ENCODE measurements around the gene CACNA2D2. TPM values are rescaled to one million over a fixed set of nuclear protein-coding genes. Genes with fewer than 3 reads are reported as not detected.

The CACNA2D2 gene
- total and polyA plus RNA-seq, 2 of the 8 experiments (the other 6 are each of a cell fraction or from before 2014, with no cell fraction given), result 14.1 to 25.0 TPM

DNA sequence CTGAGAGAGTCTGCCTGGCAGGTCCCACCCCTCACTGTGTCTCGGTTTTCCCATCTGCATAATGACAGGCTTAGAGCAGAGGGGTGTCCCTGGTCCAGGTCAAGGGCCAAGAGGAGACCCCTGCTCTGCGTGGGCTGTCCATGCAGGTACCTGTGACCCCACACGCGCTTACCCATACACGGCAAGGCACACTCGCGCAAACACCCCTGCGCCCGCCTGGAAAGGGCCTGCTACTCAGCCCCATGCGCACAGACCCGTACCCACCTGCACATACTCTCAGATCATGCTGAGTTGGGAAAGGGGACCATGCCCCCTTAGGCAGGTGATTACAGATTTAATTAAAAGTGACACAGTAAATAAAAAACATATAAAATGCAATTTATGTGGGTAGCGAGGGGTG lies 120.7 kb downstream of the CACNA2D2 start:
- Histone ChIP-seq H3K4me3 (ENCODE audit: extremely low read depth in 1 of 4, insufficient read depth in 2 of 4, low read depth in 3 of 4, low read length in 4 of 4) (no peak overlapping the region), H4K8ac (ENCODE audit: extremely low read depth, insufficient read depth, low read length) (no peak overlapping the region), H3K27me3 (replicated peaks in 1 of 4; ENCODE audit: control insufficient read depth in 3 of 4, extremely low read depth in 1 of 4, insufficient read depth in 3 of 4, low read length in 3 of 4) (peaks cover 0 to 3% (median 0%) of the 10 kb centered on the region in 4 experiments; a peak in 1 of 7 replicates), H2BK20ac (ENCODE audit: low read length) (no peak overlapping the region), H3K9me3 (ENCODE audit: insufficient read depth in 2 of 2, low read depth in 1 of 2, low read length in 1 of 2) (no peaks in the 10 kb centered on the region), H3K79me2 (ENCODE audit: control insufficient read depth in 1 of 2, insufficient read depth in 2 of 2, low read length in 2 of 2) (no peaks in the 10 kb centered on the region), H3K23ac (ENCODE audit: insufficient read length) (no peak overlapping the region), H3K4ac (replicated peaks; ENCODE audit: insufficient read length, low read depth, low read length) (no peak overlapping the region), H3K4me1 (replicated peaks in 1 of 4; ENCODE audit: control insufficient read depth in 3 of 4, insufficient read depth in 4 of 4, low read length in 3 of 4) (peaks cover 0 to 5% (median 2%) of the 10 kb centered on the region in 4 experiments; a peak in 2 of 7 replicates), H4K91ac (replicated peaks; ENCODE audit: insufficient read length, low read length) (no peak overlapping the region), H4K20me1 (replicated peaks in 1 of 2; ENCODE audit: control insufficient read depth in 1 of 2, insufficient read depth in 2 of 2, low read length in 2 of 2) (peaks cover 2 to 4% of the 10 kb centered on the region in 2 experiments), H2AK5ac (ENCODE audit: low read depth, low read length) (no peak overlapping the region), H3K79me1 (ENCODE audit: low read depth, low read length) (no peaks in the 10 kb centered on the region), H3K9ac (replicated peaks in 1 of 4; ENCODE audit: extremely low read depth in 1 of 4, low read depth in 3 of 4, low read length in 3 of 4) (no peak overlapping the region), H2BK15ac (ENCODE audit: low read length) (no peak overlapping the region), H3K23me2 (ENCODE audit: low read depth, low read length) (no peaks in the 10 kb centered on the region), H3K36me3 (ENCODE audit: control insufficient read depth in 2 of 4, insufficient read depth in 4 of 4, low read length in 3 of 4) (no peaks in the 10 kb centered on the region), H2AFZ (ENCODE audit: low read length) (no peak overlapping the region), H2BK5ac (ENCODE audit: low read depth, low read length) (no peak overlapping the region), H2BK12ac (ENCODE audit: low read depth, low read length) (no peak overlapping the region), H3K18ac (ENCODE audit: extremely low read depth, low read length) (no peak overlapping the region), H3K4me2 (ENCODE audit: insufficient read depth in 1 of 2, low read depth in 2 of 2, low read length in 2 of 2) (no peak overlapping the region), H4K5ac (ENCODE audit: insufficient read length, low read depth, low read length) (no peak overlapping the region), H3K56ac (replicated peaks; ENCODE audit: insufficient read length, low read depth, low read length) (no peak overlapping the region), H3K27ac (ENCODE audit: low read depth, low read length) (no peak overlapping the region), H3K14ac (ENCODE audit: insufficient read length) (no peak overlapping the region), H2BK120ac (replicated peaks; ENCODE audit: low read depth, low read length) (no peak overlapping the region)
- POLR2A ChIA-PET (ENCODE audit: partially characterized antibody), result no interaction called here
- DNase-seq (ENCODE audit: low read depth in 1 of 2, low spot score in 2 of 2), result no peak
- no peak for FAIRE-seq
- no peak for TF ChIP-seq SP2 (IDR thresholded peaks at IDR 0.05; ENCODE audit: low read length)
- no peak for TF ChIP-seq RXRA (IDR thresholded peaks at IDR 0.05; ENCODE audit: insufficient read depth, low read depth, low read length)
- TF ChIP-seq HDAC6 (IDR thresholded peaks at IDR 0.05; ENCODE audit: low read depth, low read length), result no peak
- TF ChIP-seq JUN (IDR thresholded peaks at IDR 0.05; ENCODE audit: low read depth, low read length), result no peak
- no peak for TF ChIP-seq CEBPB (IDR thresholded peaks at IDR 0.05; ENCODE audit: low read depth, low read length)
- no peak for TF ChIP-seq TAF1 (IDR thresholded peaks at IDR 0.05; ENCODE audit: low read depth, low read length)
- TF ChIP-seq EP300 (IDR thresholded peaks at IDR 0.05; ENCODE audit: borderline replicate concordance in 1 of 2, low read depth in 2 of 2, low read length in 2 of 2), result no peak
- TF ChIP-seq SP4 (IDR thresholded peaks at IDR 0.05; ENCODE audit: low read length), result no peak
- no peak for TF ChIP-seq GTF2F1 (IDR thresholded peaks at IDR 0.05; ENCODE audit: borderline replicate concordance, low read depth, low read length)
- TF ChIP-seq RFX5 (IDR thresholded peaks at IDR 0.05; ENCODE audit: borderline replicate concordance, low read depth, low read length), result no peak
- no peak for TF ChIP-seq TBP (IDR thresholded peaks at IDR 0.05; ENCODE audit: low read depth, low read length)
- CTCF ChIA-PET (ENCODE audit: partially characterized antibody), result no interaction called here
- 91% methylated on average over 12 of the region's 12 CpGs; no CpG with 5 or more reads in 1 of the 2 experiments for WGBS, 2 experiments (ENCODE audit: extremely low coverage in 1 of 2, insufficient coverage in 1 of 2, insufficient read length in 1 of 2, insufficient replicate concordance in 2 of 2, low coverage in 1 of 2, low lambda C conversion rate in 2 of 2, missing lambda C conversion rate in 1 of 2)

Data from H1 (cell line).